ENCODE data around the gene ADAMTS15. TPM values are rescaled to one million over a fixed set of nuclear protein-coding genes. Genes with fewer than 3 reads are reported as not detected.
A peak's percentile ranks its signal among the peaks of the same experiment; 100 is the strongest.

Gene ADAMTS15
- total and polyA plus RNA-seq, 2 of the 4 experiments (the other 2 are of a cell fraction) = 3.0 to 5.0 TPM

DNA sequence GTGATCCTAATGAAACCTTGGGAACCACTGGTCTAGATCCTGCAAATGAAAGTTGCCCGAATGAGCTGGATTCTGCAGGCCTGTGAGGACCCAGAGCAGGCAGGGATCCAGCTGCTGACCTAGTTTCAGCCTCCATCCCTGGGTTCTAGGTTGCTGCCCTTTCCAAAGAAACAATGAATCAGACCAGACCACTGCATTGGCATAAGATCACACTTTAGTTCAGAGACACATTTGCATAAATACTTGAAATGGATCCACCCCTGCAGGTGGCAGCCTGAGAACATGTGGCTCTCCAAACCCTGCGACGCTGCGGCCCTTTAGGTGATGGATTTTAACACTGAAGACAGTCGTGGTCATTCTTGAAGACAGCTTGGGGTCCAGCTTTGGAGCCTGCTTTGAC is 43.7 kb upstream of the ADAMTS15 start:
- in situ Hi-C loops (cut with MboI; ENCODE audit: low sequenced_read_pairs) = loop anchor here (25.0 kb wide), 2 partner anchors 1483 to 1658 kb away; no protein-coding TSS in a partner anchor
- Histone ChIP-seq H4K91ac (ENCODE audit: insufficient read depth, low read depth, low read length) (peak overlapping the region; percentile 51), H3K27ac (ENCODE audit: insufficient read depth, low read length) (peak overlapping the region; percentile 9; the same call in 1 of the 2 replicates), H2AK5ac (ENCODE audit: low read depth, low read length) (peak overlapping the region; percentile 23; the same call in 1 of the 2 replicates), H3K4me3 (ENCODE audit: insufficient read depth, low read depth, low read length) (no peak overlapping the region), H3K18ac (ENCODE audit: low read depth, low read length) (peak overlapping the region; percentile 44), H3K56ac (ENCODE audit: extremely low read depth, insufficient read depth, low read length) (no peak overlapping the region), H4K8ac (ENCODE audit: low read depth in 2 of 2, low read length in 2 of 2) (0 out of 4 replicates have a peak overlapping the region, but pooled peaks of 1 of the 2 experiments have one; percentile 19), H3K9me1 (ENCODE audit: insufficient read depth, low read length) (peaks cover 35% of the 10 kb centered on the region), H3K9me3 (ENCODE audit: control insufficient read depth, insufficient read depth, low read length) (no peaks in the 10 kb centered on the region), H4K20me1 (ENCODE audit: insufficient read depth, low read length) (peaks cover 5% of the 10 kb centered on the region; the same call in 1 of the 2 replicates), H3K4ac (ENCODE audit: low read depth, low read length) (peak overlapping the region; percentile 55), H3K4me2 (ENCODE audit: low read depth, low read length) (no peak overlapping the region), H3K4me1 (ENCODE audit: control insufficient read depth, insufficient read depth, low read length) (peaks cover 35% of the 10 kb centered on the region), H3K23ac (ENCODE audit: low read depth, low read length) (no peak overlapping the region), H3K9ac (ENCODE audit: low read depth, low read length) (no peak overlapping the region), H3K79me1 (ENCODE audit: low read depth in 1 of 2, low read length in 2 of 2) (no peaks in the 10 kb centered on the region), H2BK120ac (ENCODE audit: low read depth, low read length) (peak overlapping the region; percentile 77), H3K14ac (replicated peaks; ENCODE audit: low read depth, low read length) (peak overlapping the region; percentile 42; the same call in 1 of the 2 replicates), H3K36me3 (ENCODE audit: control insufficient read depth, insufficient read depth, low read length) (peaks cover 2% of the 10 kb centered on the region; the same call in 1 of the 2 replicates), H2AFZ (replicated peaks; ENCODE audit: low read length, poor library complexity) (no peak overlapping the region), H2AK9ac (replicated peaks; ENCODE audit: low read depth, low read length, poor library complexity) (no peak overlapping the region), H3K27me3 (ENCODE audit: control insufficient read depth, insufficient read depth, low read length) (no peaks in the 10 kb centered on the region), H2BK20ac (ENCODE audit: low read depth, low read length) (peak overlapping the region; percentile 34; the same call in 1 of the 2 replicates), H2BK5ac (ENCODE audit: low read depth, low read length, poor library complexity, severe bottlenecking) (no peak overlapping the region), H2BK15ac (ENCODE audit: low read depth, low read length) (peak overlapping the region; percentile 54), H4K5ac (ENCODE audit: low read depth, low read length) (peak overlapping the region; percentile 36)
- ATAC-seq (ENCODE audit: low read depth) (no peak), DNase-seq (no peak)
- BruUV-seq (replicated peaks) = no TSS peak
- intact Hi-C loops (cut with micrococcal nuclease) = no loop called here
- 87% methylated on average over 3 of the region's 5 CpGs; no CpG with 5 or more reads in 1 of the 2 experiments for WGBS, 2 experiments (ENCODE audit: extremely low coverage in 2 of 2, insufficient read length in 1 of 2)
- dilution Hi-C loops (cut with HindIII; ENCODE audit: low sequenced_read_pairs, unreplicated experiment) = no loop called here
- ChIA-PET CTCF (interaction anchor here (0.6 kb wide), 1 partner anchor 117 kb away, joined by 3 read pairs; no protein-coding TSS in a partner anchor), POLR2A (ENCODE audit: unreplicated experiment) (no interaction called here)
- TF ChIP-seq BHLHE40 (IDR thresholded peaks at IDR 0.05; ENCODE audit: low read depth, low read length) (no peak), FOS (IDR thresholded peaks at IDR 0.05; ENCODE audit: low read depth, low read length) (no peak), RAD21 (IDR thresholded peaks at IDR 0.05; ENCODE audit: low read length) (no peak), POLR2A (IDR thresholded peaks at IDR 0.05; ENCODE audit: low read depth, low read length) (no peak)

Measured in IMR-90 (cell line).